HS-27A (cell line): ENCODE measurements around the gene UGT1A7.
"Not testable (repeated sequence)": the region's sequence is repeated elsewhere in the genome, so short reads cannot be mapped to it uniquely, and the experiment has no call there.

ENCODE experiments used
- DNase-seq: peaks from one replicate; pipeline ENCODE4 v3.0.0-alpha.2; 2012; ENCODE audit warnings: low read depth, missing footprints

UGT1A7 gene

DNA sequence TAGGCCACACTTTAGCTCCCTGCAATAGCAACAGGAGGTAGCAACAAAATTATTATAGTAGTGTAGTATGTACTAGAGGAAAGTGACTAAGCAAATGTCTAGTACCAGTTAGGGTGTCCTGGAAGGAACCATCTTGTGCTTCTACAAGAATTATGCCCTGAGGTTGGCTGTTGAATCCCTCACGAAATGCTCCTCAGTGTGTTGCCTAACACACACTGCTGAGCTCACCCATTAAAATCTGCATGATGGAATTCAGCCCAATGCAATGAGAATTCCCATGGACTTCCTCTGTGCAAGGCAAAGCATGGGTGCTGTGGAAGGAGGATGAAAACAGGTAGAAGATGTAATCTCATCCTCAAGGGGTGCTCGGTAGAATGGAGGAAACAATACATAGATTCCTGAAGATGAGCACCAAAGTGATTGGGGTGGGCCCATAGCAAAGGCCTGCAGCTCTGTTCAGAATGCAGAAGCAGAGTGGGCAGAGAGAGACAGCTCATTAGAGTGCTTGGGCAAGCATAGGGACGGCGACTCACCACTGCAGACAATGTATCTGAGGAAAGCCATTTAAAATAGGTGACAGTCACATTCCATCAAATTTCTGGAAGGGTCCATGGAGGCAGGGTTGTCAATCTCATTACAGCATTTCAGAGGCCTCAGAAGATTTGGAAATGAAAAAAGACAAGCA is 1.2 kb upstream of the UGT1A7 start:
- no peak for DNase-seq

DNA sequence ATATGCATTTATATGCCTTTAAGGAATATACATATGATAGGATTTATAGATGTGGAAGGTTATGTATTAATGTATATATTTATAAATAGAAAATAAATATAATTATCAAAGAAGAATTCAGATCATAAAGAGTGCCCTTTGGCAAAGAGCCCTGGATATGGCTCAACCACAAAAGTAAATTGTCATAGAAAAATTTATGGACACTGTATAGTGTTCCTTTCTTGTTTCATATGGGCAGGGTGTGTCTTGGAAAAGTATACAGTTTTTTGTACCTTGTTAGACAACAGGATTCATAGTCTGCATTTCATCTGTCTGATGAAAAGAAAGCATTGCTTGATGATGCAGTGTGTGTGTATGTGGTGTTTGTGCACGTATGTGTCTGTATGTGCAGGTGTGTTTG is 2.9 kb downstream of the UGT1A7 start:
- no peak for DNase-seq

DNA sequence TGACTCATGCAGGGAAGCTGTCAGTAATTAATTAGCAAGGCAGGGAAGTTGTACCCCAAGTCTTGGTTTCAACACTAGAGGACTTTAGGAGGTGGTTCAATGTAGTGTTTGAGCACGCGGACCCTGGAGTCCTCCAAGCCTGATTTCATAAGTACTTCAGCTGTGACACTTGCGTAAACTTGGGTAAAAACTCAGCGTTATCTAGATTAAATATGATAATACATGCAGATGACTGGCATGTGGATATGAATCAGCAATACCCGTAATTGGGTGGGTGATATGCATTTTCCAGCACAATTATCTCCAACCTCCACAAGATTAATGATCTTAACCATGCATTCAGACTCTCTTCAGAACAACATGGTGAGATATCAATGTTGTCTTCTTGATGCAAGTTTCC is 5.2 kb downstream of the UGT1A7 start:
- DNase-seq, result no peak

- no peak for DNase-seq
Measured at GRCh38 chr2:233688341-233688740, 6.6 kb downstream of the UGT1A7 start.

- no peak for DNase-seq
Measured at GRCh38 chr2:233689031-233689430, 7.3 kb downstream of the UGT1A7 start.

DNA sequence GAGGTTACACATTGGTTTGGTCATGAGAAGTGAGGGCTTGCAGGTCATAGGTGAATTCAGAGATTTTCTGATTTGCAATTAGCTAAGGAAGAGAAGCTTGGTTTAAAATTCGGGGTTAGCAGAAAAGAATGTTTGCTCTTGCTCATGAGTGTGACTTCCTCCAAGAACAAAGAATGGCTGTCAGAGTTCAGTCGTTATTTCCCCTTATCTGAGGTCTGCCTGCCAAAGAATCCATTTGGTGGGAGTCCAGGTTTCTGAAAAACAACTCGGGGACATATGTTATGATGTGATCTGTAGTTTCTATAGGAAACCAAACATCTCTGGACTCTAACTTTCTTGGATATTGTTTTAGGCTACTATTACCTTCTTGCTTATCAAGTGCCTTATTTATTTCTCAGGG is 7.8 kb downstream of the UGT1A7 start:
- no peak for DNase-seq

DNA sequence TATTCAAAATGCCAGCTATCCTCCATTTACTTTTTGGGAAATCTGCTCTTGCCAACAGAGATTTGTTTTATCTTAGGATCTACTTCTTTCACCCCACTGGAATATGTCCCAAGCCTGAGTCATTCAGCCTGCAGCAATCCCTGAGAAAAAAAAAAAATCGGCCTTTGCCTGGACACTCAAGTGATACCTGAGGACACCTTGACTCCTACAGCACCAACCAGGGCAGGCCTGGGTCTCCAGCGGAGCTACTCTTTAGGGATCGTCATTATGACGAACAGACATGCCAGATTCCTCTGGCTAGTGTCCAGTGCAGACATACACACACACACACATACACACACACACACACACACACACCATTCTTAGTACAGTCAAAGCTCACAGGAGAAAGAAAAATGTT is 8.7 kb downstream of the UGT1A7 start:
- no peak for DNase-seq

GRCh38 chr2:233691443-233692433 is 10.0 kb downstream of the UGT1A7 start:
- no peak for DNase-seq

DNA sequence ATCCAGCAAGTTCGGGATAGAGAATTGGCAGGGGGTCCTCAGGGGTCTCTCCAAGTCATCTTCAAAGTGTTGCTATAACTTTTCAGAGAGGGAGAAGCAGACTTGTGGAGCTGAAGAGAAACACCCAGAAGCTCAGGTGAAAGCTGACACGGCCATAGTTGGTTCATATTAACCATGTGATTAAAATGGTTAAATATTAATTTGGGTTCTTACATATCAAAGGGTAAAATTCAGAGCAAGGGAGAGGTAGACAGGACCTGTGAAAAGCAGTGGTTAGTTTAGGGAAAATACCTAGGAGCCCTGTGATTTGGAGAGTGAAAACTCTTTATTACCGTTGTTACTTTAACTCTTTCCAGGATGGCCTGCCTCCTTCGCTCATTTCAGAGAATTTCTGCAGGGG is 10.9 kb downstream of the UGT1A7 start, which contains the start of gene UGT1A6:
Gene UGT1A6 (plus strand): TSS at position 243 of the 400 bp plus-strand sequence. CDS start 115 bp downstream, at position 358.
- no peak for DNase-seq

GRCh38 chr2:233693963-233694362 is 12.3 kb downstream of the UGT1A7 start:
- no peak for DNase-seq

DNA sequence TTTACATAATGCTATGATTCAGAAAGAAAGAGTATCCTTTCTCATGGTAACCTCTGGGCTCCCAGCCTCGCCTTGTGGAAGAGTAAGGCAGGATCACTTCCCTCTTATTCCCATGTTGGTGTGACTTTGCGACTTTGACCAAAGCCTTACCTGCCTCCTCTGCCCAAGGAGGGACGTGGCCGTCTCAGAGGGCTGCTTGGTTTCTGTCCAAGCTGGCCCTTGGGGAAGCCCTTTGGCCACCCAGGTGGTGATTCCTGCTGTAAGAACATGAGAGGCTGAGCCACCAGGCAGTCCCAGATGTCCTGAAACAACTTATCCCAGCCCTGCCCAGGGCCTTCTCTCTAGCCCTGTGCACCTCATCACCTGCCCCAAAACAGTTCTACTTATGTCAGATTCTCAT is 17.0 kb downstream of the UGT1A7 start:
- no peak for DNase-seq

DNA sequence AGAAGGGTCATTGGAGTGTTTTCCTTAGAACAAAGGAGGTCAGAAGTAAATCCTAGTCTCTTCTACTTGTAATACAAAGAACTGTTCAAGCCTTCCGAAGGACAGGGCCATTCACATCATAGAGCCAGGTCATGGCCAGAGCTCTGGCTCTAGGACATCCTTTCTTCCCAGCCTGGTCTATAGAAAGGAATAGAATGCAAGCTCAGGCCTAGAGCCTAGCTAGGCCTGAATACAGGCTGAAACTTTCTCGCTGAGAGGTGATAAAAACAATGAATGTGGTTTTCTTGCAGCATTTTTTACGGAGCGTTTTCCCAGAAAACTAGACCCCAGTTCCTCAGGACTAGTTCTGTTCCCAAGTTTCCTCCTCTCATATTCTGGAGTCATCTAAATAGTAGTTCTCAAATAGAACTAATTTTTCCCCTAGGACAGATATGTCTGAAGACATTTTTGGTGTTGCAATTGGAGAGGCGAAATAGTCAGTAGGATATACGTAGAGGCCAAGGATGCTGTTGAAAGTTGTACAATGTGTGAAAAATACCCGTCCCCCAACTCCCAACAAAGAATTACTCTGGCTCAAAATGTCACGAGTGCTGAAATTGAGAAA is 17.8 kb downstream of the UGT1A7 start:
- no peak for DNase-seq

DNA sequence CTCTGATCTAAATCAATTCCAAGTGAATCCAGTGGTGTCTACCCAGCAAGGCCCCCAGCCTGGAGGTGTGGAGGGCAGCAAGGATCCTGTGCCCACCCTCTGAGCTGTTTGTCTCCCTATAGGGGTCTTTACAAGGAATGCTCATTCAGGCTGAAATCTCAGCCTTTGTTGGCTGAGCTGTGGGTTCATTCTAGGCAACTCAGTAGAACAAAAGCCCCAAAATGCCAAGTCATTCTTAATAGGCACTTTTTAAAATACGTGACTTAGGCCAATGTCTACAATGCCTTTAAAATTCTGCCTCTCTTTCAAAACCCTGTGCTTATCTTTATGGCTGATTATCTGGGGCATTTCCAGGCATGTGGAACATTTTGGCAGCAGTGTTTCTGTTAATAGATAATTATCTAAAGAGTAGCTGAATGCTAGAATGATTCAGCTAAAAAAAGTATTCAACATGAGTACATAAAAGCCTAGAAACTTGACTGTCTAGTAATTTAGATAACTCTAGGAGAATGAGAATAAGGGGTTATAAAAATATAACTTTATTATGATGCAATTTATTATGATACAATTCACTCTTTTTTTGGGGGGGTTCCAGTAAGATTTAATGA is 18.4 kb downstream of the UGT1A7 start:
- DNase-seq, result no peak

DNA sequence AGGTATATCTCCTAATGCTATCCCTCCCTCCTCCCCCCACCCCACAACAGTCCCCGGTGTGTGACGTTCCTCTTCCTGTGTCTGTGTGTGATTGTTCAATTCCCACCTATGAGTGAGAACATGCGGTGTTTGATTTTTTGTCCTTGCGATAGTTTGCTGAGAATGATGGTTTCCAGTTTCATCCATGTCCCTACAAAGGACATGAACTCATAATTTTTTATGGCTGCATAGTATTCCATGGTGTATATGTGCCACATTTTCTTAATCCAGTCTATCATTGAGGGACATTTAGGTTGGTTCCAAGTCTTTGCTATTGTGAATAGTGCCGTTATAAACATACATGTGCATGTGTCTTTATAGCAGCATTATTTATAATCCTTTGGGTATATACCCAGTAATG is 19.1 kb downstream of the UGT1A7 start:
- not testable (repeated sequence) for DNase-seq

- DNase-seq, result no peak
Measured at GRCh38 chr2:233702238-233702637, 20.5 kb downstream of the UGT1A7 start.

DNA sequence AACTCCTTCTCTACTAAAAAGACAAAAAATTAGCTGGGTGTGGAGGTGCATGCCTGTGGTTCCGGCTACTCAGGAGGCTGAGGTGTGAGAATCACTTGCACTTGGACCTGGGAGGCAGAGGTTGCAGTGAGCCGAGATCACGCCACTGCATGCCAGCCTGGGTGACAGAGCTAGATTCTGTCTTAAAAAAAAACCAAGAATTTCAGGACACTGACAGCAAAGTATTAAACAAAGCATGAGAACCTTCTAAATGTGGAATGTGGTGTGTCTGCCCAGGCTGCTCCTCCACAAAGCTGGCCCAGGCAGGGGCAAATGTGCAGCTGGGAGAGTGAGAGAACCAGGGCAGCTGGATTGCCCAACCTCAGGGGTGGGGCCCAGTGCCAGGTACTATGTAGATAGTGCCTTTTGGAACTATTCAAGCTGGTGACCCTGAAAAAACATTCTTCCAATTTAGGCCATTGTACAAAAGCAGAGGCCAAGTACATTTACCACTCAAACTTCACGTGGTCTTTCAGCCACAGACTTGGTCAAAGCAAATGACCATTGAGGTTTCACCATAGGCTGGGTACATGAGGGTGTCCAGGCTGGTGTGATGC is 24.3 kb downstream of the UGT1A7 start:
- DNase-seq, result no peak

GRCh38 chr2:233706720-233707119 is 25.0 kb downstream of the UGT1A7 start:
- DNase-seq, result no peak

GRCh38 chr2:233707940-233708644 is 26.4 kb downstream of the UGT1A7 start:
- no peak for DNase-seq

- DNase-seq, result no peak
Measured at GRCh38 chr2:233708942-233709341, 27.2 kb downstream of the UGT1A7 start.

DNA sequence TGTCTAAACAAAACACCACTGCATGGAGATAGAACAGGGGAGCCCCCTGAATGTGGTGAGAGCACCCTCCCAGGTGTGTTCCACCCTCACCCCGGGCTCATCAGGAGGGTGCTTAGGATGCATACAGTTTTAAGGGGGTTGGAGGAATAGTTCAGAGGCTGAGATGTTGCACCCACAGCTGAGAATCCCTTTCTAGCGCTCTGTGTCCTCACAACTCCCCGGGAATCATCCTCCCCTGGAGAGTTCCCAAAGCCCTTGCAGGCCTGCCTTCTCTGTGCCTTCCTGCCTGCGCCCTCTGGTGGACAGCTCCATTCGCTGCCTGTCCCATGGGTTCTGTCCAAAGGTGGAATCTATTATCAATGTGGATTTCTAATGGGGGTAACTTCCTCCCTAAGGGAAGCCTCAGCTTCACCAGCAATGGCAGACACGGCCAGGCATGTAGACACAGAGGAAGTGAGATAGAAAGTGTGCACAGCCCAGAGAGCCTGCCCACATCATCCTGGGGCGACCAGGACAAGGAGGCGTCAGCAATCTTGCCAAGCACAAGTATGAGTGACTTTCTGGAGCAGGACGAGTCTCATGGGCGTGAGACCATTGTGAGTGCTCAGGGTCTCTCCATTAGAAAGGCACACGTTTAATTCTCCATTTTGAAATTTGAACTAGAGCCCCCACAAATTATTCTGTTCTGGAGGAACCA is 29.8 kb downstream of the UGT1A7 start:
- no peak for DNase-seq
